NCI-H526 (cell line): Measurements from ENCODE around the gene ZGLP1.
"Not testable (repeated sequence)": the region's sequence is repeated elsewhere in the genome, so short reads cannot be mapped to it uniquely, and the experiment has no call there.

Source experiments
- DNase-seq, 2 experiments: peaks; one replicate each; lab custom pipeline; 2025; lab: John Stamatoyannopoulos, UW

ZGLP1 gene

GRCh38 chr19:10293637-10294367, 15.8 kb downstream of the ZGLP1 start:
- DNase-seq = no peak

- no peak for DNase-seq
Observed at GRCh38 chr19:10292789-10293636, 16.6 kb downstream of the ZGLP1 start.

GRCh38 chr19:10292206-10292788, 17.3 kb downstream of the ZGLP1 start:
- DNase-seq = peak; percentile 27 to 79

GRCh38 chr19:10291554-10292205, 17.9 kb downstream of the ZGLP1 start:
- no peak for DNase-seq

GRCh38 chr19:10290876-10291553, 18.6 kb downstream of the ZGLP1 start:
- DNase-seq = peak in 1 of 2 experiments; percentile 22

- no peak for DNase-seq
Observed at GRCh38 chr19:10290357-10290875, 19.2 kb downstream of the ZGLP1 start.

GRCh38 chr19:10289836-10290356, 19.7 kb downstream of the ZGLP1 start, which contains the start of gene ICAM5:
Gene ICAM5, plus strand, starts transcription at chr19:10289952. Its CDS starts 92 bp downstream, at chr19:10290044.
- peak in 1 of 2 experiments; percentile 23 for DNase-seq

- DNase-seq = peak in 1 of 2 experiments; percentile 75
Observed at GRCh38 chr19:10289167-10289835, 20.3 kb downstream of the ZGLP1 start.

- DNase-seq = peak in 1 of 2 experiments; percentile 56
Observed at GRCh38 chr19:10288662-10289166, 20.9 kb downstream of the ZGLP1 start.

GRCh38 chr19:10286803-10287737, 22.5 kb downstream of the ZGLP1 start, which contains the start of gene ICAM4:
Gene ICAM4, plus strand, starts transcription at chr19:10286955. Its CDS starts 58 bp downstream, at chr19:10287013.
- no peak for DNase-seq

- DNase-seq = no peak
Observed at GRCh38 chr19:10285393-10285792, 24.2 kb downstream of the ZGLP1 start.

GRCh38 chr19:10284960-10285278, 24.7 kb downstream of the ZGLP1 start:
- DNase-seq = no peak

- DNase-seq = no peak
Observed at GRCh38 chr19:10284065-10284959, 25.3 kb downstream of the ZGLP1 start.

GRCh38 chr19:10283301-10284064, 26.1 kb downstream of the ZGLP1 start:
- no peak for DNase-seq

- not testable (repeated sequence) for DNase-seq
Observed at GRCh38 chr19:10282043-10282442, 27.6 kb downstream of the ZGLP1 start.

- DNase-seq = no peak
Observed at GRCh38 chr19:10279737-10280442, 29.7 kb downstream of the ZGLP1 start.

GRCh38 chr19:10278935-10279334, 30.7 kb downstream of the ZGLP1 start:
- no peak for DNase-seq
